Measurements from ENCODE around the gene RECQL5. TPM values are rescaled to one million over a fixed set of nuclear protein-coding genes. Genes with fewer than 3 reads are reported as not detected.

Gene RECQL5
- total and polyA plus RNA-seq, 2 of the 8 experiments (the other 6 are each of a cell fraction or from before 2014, with no cell fraction given) = 15.1 to 41.1 TPM

DNA sequence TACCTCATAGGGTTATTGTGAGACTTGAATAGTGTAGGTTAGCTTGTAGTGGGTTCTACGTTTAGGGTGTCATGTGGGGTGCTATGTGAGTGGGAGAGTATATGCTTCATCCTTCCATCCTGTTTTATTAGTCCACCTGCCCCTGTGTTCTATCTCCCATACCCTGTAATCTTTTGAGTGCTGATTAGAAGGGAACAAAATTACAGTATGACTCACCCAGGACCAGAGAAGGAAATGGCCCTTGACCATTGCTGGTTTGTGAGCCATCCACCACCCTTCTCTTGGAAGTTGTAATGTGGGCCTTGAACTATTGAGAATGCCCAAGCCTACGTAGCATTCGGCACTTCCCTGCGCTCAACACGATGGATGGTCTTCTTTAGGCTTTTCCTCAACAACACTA, 17.3 kb upstream of the RECQL5 start:
- DNase-seq (ENCODE audit: low read depth in 1 of 2, low spot score in 2 of 2) (no peak), FAIRE-seq (no peak)
- H2BK5ac ChIP-seq (ENCODE audit: low read depth, low read length) = no peak overlapping the region; the same call in 1 of the 2 replicates
- no peak for TF ChIP-seq SAP30 (IDR thresholded peaks at IDR 0.05; ENCODE audit: insufficient read depth, insufficient replicate concordance, low read length)
- TF ChIP-seq JUN (IDR thresholded peaks at IDR 0.05; ENCODE audit: low read depth, low read length) = no peak
- TF ChIP-seq KDM4A (IDR thresholded peaks at IDR 0.05; ENCODE audit: low read depth, low read length, severe bottlenecking) = no peak
- no peak for TF ChIP-seq GTF2F1 (IDR thresholded peaks at IDR 0.05; ENCODE audit: borderline replicate concordance, low read depth, low read length)
- TF ChIP-seq EGR1 (IDR thresholded peaks at IDR 0.05; ENCODE audit: borderline replicate concordance, low read depth, low read length) = no peak
- TF ChIP-seq RFX5 (IDR thresholded peaks at IDR 0.05; ENCODE audit: borderline replicate concordance, low read depth, low read length) = no peak
- no peak for TF ChIP-seq SP1 (IDR thresholded peaks at IDR 0.05; ENCODE audit: low read depth, low read length)
- TF ChIP-seq, protein P1, sequence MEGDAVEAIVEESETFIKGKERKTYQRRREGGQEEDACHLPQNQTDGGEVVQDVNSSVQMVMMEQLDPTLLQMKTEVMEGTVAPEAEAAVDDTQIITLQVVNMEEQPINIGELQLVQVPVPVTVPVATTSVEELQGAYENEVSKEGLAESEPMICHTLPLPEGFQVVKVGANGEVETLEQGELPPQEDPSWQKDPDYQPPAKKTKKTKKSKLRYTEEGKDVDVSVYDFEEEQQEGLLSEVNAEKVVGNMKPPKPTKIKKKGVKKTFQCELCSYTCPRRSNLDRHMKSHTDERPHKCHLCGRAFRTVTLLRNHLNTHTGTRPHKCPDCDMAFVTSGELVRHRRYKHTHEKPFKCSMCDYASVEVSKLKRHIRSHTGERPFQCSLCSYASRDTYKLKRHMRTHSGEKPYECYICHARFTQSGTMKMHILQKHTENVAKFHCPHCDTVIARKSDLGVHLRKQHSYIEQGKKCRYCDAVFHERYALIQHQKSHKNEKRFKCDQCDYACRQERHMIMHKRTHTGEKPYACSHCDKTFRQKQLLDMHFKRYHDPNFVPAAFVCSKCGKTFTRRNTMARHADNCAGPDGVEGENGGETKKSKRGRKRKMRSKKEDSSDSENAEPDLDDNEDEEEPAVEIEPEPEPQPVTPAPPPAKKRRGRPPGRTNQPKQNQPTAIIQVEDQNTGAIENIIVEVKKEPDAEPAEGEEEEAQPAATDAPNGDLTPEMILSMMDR (IDR thresholded peaks at IDR 0.05; ENCODE audit: control extremely low read depth in 1 of 3, insufficient read depth in 1 of 3, low read depth in 1 of 3, low read length in 3 of 3) = no peak
- no peak for TF ChIP-seq JUND (IDR thresholded peaks at IDR 0.05; ENCODE audit: low read length)
- no peak for TF ChIP-seq HDAC6 (IDR thresholded peaks at IDR 0.05; ENCODE audit: low read depth, low read length)
- H3K27ac ChIP-seq (ENCODE audit: low read depth, low read length) = no peak overlapping the region
- WGBS, 2 experiments (ENCODE audit: extremely low coverage in 1 of 2, insufficient coverage in 1 of 2, insufficient read length in 1 of 2, insufficient replicate concordance in 2 of 2, low coverage in 1 of 2, low lambda C conversion rate in 2 of 2, missing lambda C conversion rate in 1 of 2) = 94% methylated on average over 5 of the region's 5 CpGs; no CpG with 5 or more reads in 1 of the 2 experiments
- POLR2A ChIA-PET (ENCODE audit: partially characterized antibody) = interaction anchor here (1.2 to 5.0 kb wide), 3 partner anchors 8 to 120 kb away, joined by 3 to 26 read pairs (median 6); no protein-coding TSS in a partner anchor
- H3K18ac ChIP-seq (ENCODE audit: extremely low read depth, low read length) = no peak overlapping the region
- H3K56ac ChIP-seq (replicated peaks; ENCODE audit: insufficient read length, low read depth, low read length) = no peak overlapping the region
- H3K4me1 ChIP-seq (replicated peaks in 1 of 4; ENCODE audit: control insufficient read depth in 3 of 4, insufficient read depth in 4 of 4, low read length in 3 of 4) = no peaks in the 10 kb centered on the region
- no peak overlapping the region for H2BK12ac ChIP-seq (ENCODE audit: low read depth, low read length)
- H4K91ac ChIP-seq (replicated peaks; ENCODE audit: insufficient read length, low read length) = no peak overlapping the region
- peaks cover 2 to 78% of the 10 kb centered on the region in 2 experiments; a peak in 3 of 4 replicates for H3K79me2 ChIP-seq (ENCODE audit: control insufficient read depth in 1 of 2, insufficient read depth in 2 of 2, low read length in 2 of 2)
- H3K4ac ChIP-seq (replicated peaks; ENCODE audit: insufficient read length, low read depth, low read length) = no peak overlapping the region
- no peak overlapping the region for H2AFZ ChIP-seq (ENCODE audit: low read length)
- no peak overlapping the region for H4K8ac ChIP-seq (ENCODE audit: extremely low read depth, insufficient read depth, low read length)
- H3K27me3 ChIP-seq (replicated peaks in 1 of 4; ENCODE audit: control insufficient read depth in 3 of 4, extremely low read depth in 1 of 4, insufficient read depth in 3 of 4, low read length in 3 of 4) = no peaks in the 10 kb centered on the region
- H4K20me1 ChIP-seq (replicated peaks in 1 of 2; ENCODE audit: control insufficient read depth in 1 of 2, insufficient read depth in 2 of 2, low read length in 2 of 2) = peaks cover 10 to 11% of the 10 kb centered on the region in 2 experiments
- no peak overlapping the region for H3K4me3 ChIP-seq (ENCODE audit: extremely low read depth in 1 of 4, insufficient read depth in 2 of 4, low read depth in 3 of 4, low read length in 4 of 4)
- no peaks in the 10 kb centered on the region for H3K9me3 ChIP-seq (ENCODE audit: insufficient read depth in 2 of 2, low read depth in 1 of 2, low read length in 1 of 2)
- H3K4me2 ChIP-seq (ENCODE audit: insufficient read depth in 1 of 2, low read depth in 2 of 2, low read length in 2 of 2) = no peak overlapping the region
- H2BK120ac ChIP-seq (replicated peaks; ENCODE audit: low read depth, low read length) = no peak overlapping the region
- H4K5ac ChIP-seq (ENCODE audit: insufficient read length, low read depth, low read length) = no peak overlapping the region
- H3K23me2 ChIP-seq (ENCODE audit: low read depth, low read length) = peaks cover 2% of the 10 kb centered on the region; the same call in 1 of the 2 replicates
- H3K36me3 ChIP-seq (ENCODE audit: control insufficient read depth in 2 of 4, insufficient read depth in 4 of 4, low read length in 3 of 4) = peaks cover 0 to 10% (median 0%) of the 10 kb centered on the region in 4 experiments; a peak in 2 of 8 replicates
- H2BK15ac ChIP-seq (ENCODE audit: low read length) = no peak overlapping the region
- peaks cover 24% of the 10 kb centered on the region for H3K79me1 ChIP-seq (ENCODE audit: low read depth, low read length)
- no peak overlapping the region for H3K23ac ChIP-seq (ENCODE audit: insufficient read length)
- CTCF ChIA-PET (ENCODE audit: partially characterized antibody) = interaction anchor here (0.6 to 4.9 kb wide), 13 partner anchors 9 to 87 kb away, joined by 3 to 40 read pairs (median 5); partner anchors contain the start of gene SMIM5
- no peak overlapping the region for H2BK20ac ChIP-seq (ENCODE audit: low read length)
- no peak overlapping the region for H2AK5ac ChIP-seq (ENCODE audit: low read depth, low read length)
- H3K9ac ChIP-seq (replicated peaks in 1 of 4; ENCODE audit: extremely low read depth in 1 of 4, low read depth in 3 of 4, low read length in 3 of 4) = no peak overlapping the region
- no peak overlapping the region for H3K14ac ChIP-seq (ENCODE audit: insufficient read length)

Measured in H1 (cell line).